Measurements from ENCODE around the gene ABLIM3. TPM values are rescaled to one million over a fixed set of nuclear protein-coding genes. Genes with fewer than 3 reads are reported as not detected.

Gene ABLIM3
- total RNA-seq, 1 donor from 2014 or later: 122 TPM

- Histone ChIP-seq H3K27ac (replicated peaks) (peak overlapping the region; percentile 91), H3K4me3 (no peak overlapping the region), H3K4me1 (peaks cover 100% of the 10 kb centered on the region), H3K9me3 (replicated peaks) (no peaks in the 10 kb centered on the region), H3K36me3 (no peaks in the 10 kb centered on the region), H3K27me3 (ENCODE audit: low read depth) (no peaks in the 10 kb centered on the region)
- DNase-seq: no peak
- TF ChIP-seq, protein P1, sequence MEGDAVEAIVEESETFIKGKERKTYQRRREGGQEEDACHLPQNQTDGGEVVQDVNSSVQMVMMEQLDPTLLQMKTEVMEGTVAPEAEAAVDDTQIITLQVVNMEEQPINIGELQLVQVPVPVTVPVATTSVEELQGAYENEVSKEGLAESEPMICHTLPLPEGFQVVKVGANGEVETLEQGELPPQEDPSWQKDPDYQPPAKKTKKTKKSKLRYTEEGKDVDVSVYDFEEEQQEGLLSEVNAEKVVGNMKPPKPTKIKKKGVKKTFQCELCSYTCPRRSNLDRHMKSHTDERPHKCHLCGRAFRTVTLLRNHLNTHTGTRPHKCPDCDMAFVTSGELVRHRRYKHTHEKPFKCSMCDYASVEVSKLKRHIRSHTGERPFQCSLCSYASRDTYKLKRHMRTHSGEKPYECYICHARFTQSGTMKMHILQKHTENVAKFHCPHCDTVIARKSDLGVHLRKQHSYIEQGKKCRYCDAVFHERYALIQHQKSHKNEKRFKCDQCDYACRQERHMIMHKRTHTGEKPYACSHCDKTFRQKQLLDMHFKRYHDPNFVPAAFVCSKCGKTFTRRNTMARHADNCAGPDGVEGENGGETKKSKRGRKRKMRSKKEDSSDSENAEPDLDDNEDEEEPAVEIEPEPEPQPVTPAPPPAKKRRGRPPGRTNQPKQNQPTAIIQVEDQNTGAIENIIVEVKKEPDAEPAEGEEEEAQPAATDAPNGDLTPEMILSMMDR (IDR thresholded peaks at IDR 0.05; ENCODE audit: borderline replicate concordance): no peak
- intact Hi-C loops (cut with micrococcal nuclease): no loop called here
Measured at GRCh38 chr5:149153193-149153750, 12.0 kb downstream of the ABLIM3 start.

- Histone ChIP-seq H3K27me3 (ENCODE audit: low read depth) (no peaks in the 10 kb centered on the region), H3K9me3 (replicated peaks) (no peaks in the 10 kb centered on the region), H3K4me3 (peak overlapping the region; percentile 1), H3K27ac (replicated peaks) (peak overlapping the region; percentile 91), H3K4me1 (peaks cover 100% of the 10 kb centered on the region), H3K36me3 (no peaks in the 10 kb centered on the region)
- DNase-seq: peak; percentile 53
- intact Hi-C loops (cut with micrococcal nuclease): no loop called here
- TF ChIP-seq, protein P1 (IDR thresholded peaks at IDR 0.05; ENCODE audit: borderline replicate concordance): peak; percentile 7
Measured at GRCh38 chr5:149153751-149154610, 12.7 kb downstream of the ABLIM3 start.

- no peak for DNase-seq
- Histone ChIP-seq H3K27me3 (ENCODE audit: low read depth) (no peaks in the 10 kb centered on the region), H3K4me3 (no peak overlapping the region), H3K27ac (replicated peaks) (peak overlapping the region; percentile 91), H3K36me3 (no peaks in the 10 kb centered on the region), H3K9me3 (replicated peaks) (no peaks in the 10 kb centered on the region), H3K4me1 (peaks cover 100% of the 10 kb centered on the region)
- intact Hi-C loops (cut with micrococcal nuclease): no loop called here
- TF ChIP-seq, protein P1 (IDR thresholded peaks at IDR 0.05; ENCODE audit: borderline replicate concordance): no peak
Measured at GRCh38 chr5:149154650-149155049, 13.4 kb downstream of the ABLIM3 start.

DNA sequence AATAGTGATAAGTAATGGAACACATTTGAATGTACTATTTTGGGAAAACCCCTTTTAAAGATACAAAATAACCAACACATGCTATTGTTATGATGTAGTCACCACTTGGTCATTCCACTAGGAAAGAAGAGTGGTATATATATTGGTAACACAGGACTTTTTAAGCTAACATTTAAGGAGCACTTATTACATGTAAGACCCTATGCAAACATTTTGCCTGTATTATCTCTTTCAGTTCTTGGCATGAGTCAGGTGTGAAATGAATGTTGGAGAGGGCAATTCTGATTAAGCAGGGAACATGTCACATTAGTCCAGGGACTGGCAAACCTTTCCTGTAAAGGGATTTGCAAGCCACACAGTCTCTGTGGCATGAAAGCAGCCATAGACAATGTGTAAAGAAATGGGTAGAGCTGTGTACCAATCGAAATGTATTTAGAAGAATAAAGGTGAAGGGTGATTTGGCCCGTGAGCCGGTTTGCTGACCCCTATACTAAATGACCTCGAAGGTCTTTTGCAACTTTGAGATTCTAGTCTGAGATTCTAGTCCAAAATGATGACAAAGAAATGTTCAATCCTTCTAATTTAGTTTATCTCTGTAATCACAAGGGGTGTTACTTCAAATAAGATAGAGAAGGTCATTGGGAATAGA is 15.3 kb downstream of the ABLIM3 start:
- Histone ChIP-seq H3K36me3 (no peaks in the 10 kb centered on the region), H3K4me1 (peaks cover 100% of the 10 kb centered on the region), H3K27ac (replicated peaks) (peak overlapping the region; percentile 91), H3K9me3 (replicated peaks) (no peaks in the 10 kb centered on the region), H3K27me3 (ENCODE audit: low read depth) (no peaks in the 10 kb centered on the region), H3K4me3 (peak overlapping the region; percentile 29)
- TF ChIP-seq, protein P1 (IDR thresholded peaks at IDR 0.05; ENCODE audit: borderline replicate concordance): no peak
- DNase-seq: no peak
- intact Hi-C loops (cut with micrococcal nuclease): no loop called here

- Histone ChIP-seq H3K36me3 (no peaks in the 10 kb centered on the region), H3K27me3 (ENCODE audit: low read depth) (no peaks in the 10 kb centered on the region), H3K9me3 (replicated peaks) (no peaks in the 10 kb centered on the region), H3K4me3 (peak overlapping the region; percentile 29), H3K27ac (replicated peaks) (peak overlapping the region; percentile 91), H3K4me1 (peaks cover 100% of the 10 kb centered on the region)
- intact Hi-C loops (cut with micrococcal nuclease): no loop called here
- DNase-seq: no peak
- TF ChIP-seq, protein P1 (IDR thresholded peaks at IDR 0.05; ENCODE audit: borderline replicate concordance): no peak
Measured at GRCh38 chr5:149157330-149157729, 16.0 kb downstream of the ABLIM3 start.

All from left ventricle myocardium inferior (tissue), 1 donor.